ENCODE measurements around the gene PLXNA4. TPM values are rescaled to one million over a fixed set of nuclear protein-coding genes. Genes with fewer than 3 reads are reported as not detected.
"Not testable (repeated sequence)": the region's sequence is repeated elsewhere in the genome, so short reads cannot be mapped to it uniquely, and the experiment has no call there.

The PLXNA4 gene
- total and polyA plus RNA-seq, 2 experiments from 2014 or later: 7.3 to 33.3 TPM

GRCh38 chr7:132181371-132181770 is 394.9 kb downstream of the PLXNA4 start:
- H3K9me3 ChIP-seq (ENCODE audit: low read depth): no peaks in the 10 kb centered on the region
- H3K4me1 ChIP-seq (ENCODE audit: low read depth): no peaks in the 10 kb centered on the region
- DNase-seq (ENCODE audit: low read depth in 1 of 2, low spot score in 1 of 2): no peak
- no peak for TF ChIP-seq CTCF (IDR thresholded peaks at IDR 0.05; ENCODE audit: low read depth, low read length)
- H3K4me3 ChIP-seq: no peak overlapping the region
- H3K27me3 ChIP-seq: no peaks in the 10 kb centered on the region
- H3K36me3 ChIP-seq: peaks cover 4% of the 10 kb centered on the region
- no peak overlapping the region for H3K27ac ChIP-seq

GRCh38 chr7:132180481-132180880 is 395.8 kb downstream of the PLXNA4 start:
- no peak overlapping the region for H3K4me3 ChIP-seq
- H3K27me3 ChIP-seq: no peaks in the 10 kb centered on the region
- H3K27ac ChIP-seq: no peak overlapping the region
- H3K4me1 ChIP-seq (ENCODE audit: low read depth): no peaks in the 10 kb centered on the region
- no peak for TF ChIP-seq CTCF (IDR thresholded peaks at IDR 0.05; ENCODE audit: low read depth, low read length)
- no peaks in the 10 kb centered on the region for H3K9me3 ChIP-seq (ENCODE audit: low read depth)
- H3K36me3 ChIP-seq: peaks cover 4% of the 10 kb centered on the region
- no peak for DNase-seq (ENCODE audit: low read depth in 1 of 2, low spot score in 1 of 2)

- peaks cover 4% of the 10 kb centered on the region for H3K36me3 ChIP-seq
- H3K4me1 ChIP-seq (ENCODE audit: low read depth): no peaks in the 10 kb centered on the region
- DNase-seq (ENCODE audit: low read depth in 1 of 2, low spot score in 1 of 2): no peak
- no peaks in the 10 kb centered on the region for H3K9me3 ChIP-seq (ENCODE audit: low read depth)
- H3K27me3 ChIP-seq: no peaks in the 10 kb centered on the region
- no peak for TF ChIP-seq CTCF (IDR thresholded peaks at IDR 0.05; ENCODE audit: low read depth, low read length)
- no peak overlapping the region for H3K4me3 ChIP-seq
- no peak overlapping the region for H3K27ac ChIP-seq
These were observed 396.6 kb downstream of the PLXNA4 start for GRCh38 chr7:132179681-132180080.

- no peak for TF ChIP-seq CTCF (IDR thresholded peaks at IDR 0.05; ENCODE audit: low read depth, low read length)
- Histone ChIP-seq H3K36me3 (peaks cover 4% of the 10 kb centered on the region), H3K27ac (no peak overlapping the region), H3K9me3 (ENCODE audit: low read depth) (no peaks in the 10 kb centered on the region), H3K4me3 (no peak overlapping the region), H3K27me3 (no peaks in the 10 kb centered on the region), H3K4me1 (ENCODE audit: low read depth) (no peaks in the 10 kb centered on the region)
- no peak for DNase-seq (ENCODE audit: low read depth in 1 of 2, low spot score in 1 of 2)
These were observed 397.2 kb downstream of the PLXNA4 start for GRCh38 chr7:132179080-132179430.

GRCh38 chr7:132178402-132179079 is 397.7 kb downstream of the PLXNA4 start:
- H3K36me3 ChIP-seq; H3K9me3 ChIP-seq (ENCODE audit: low read depth); H3K4me1 ChIP-seq (ENCODE audit: low read depth); H3K27ac ChIP-seq; H3K4me3 ChIP-seq; H3K27me3 ChIP-seq; DNase-seq (ENCODE audit: low read depth in 1 of 2, low spot score in 1 of 2): not testable (repeated sequence)

GRCh38 chr7:132177708-132178401 is 398.4 kb downstream of the PLXNA4 start:
- Histone ChIP-seq H3K4me1 (ENCODE audit: low read depth) (peaks cover under 1% of the 10 kb centered on the region), H3K27ac (no peak overlapping the region), H3K4me3 (no peak overlapping the region), H3K36me3 (peaks cover 11% of the 10 kb centered on the region), H3K27me3 (no peaks in the 10 kb centered on the region), H3K9me3 (ENCODE audit: low read depth) (no peaks in the 10 kb centered on the region)
- no peak for DNase-seq (ENCODE audit: low read depth in 1 of 2, low spot score in 1 of 2)
- TF ChIP-seq CTCF (IDR thresholded peaks at IDR 0.05; ENCODE audit: low read depth, low read length): no peak
